ENCODE results near the gene GLRA3.
"Not testable (repeated sequence)": the region's sequence is repeated elsewhere in the genome, so short reads cannot be mapped to it uniquely, and the experiment has no call there.

GLRA3 gene
- 0 reads per million in 2 donors for total RNA-seq

DNA sequence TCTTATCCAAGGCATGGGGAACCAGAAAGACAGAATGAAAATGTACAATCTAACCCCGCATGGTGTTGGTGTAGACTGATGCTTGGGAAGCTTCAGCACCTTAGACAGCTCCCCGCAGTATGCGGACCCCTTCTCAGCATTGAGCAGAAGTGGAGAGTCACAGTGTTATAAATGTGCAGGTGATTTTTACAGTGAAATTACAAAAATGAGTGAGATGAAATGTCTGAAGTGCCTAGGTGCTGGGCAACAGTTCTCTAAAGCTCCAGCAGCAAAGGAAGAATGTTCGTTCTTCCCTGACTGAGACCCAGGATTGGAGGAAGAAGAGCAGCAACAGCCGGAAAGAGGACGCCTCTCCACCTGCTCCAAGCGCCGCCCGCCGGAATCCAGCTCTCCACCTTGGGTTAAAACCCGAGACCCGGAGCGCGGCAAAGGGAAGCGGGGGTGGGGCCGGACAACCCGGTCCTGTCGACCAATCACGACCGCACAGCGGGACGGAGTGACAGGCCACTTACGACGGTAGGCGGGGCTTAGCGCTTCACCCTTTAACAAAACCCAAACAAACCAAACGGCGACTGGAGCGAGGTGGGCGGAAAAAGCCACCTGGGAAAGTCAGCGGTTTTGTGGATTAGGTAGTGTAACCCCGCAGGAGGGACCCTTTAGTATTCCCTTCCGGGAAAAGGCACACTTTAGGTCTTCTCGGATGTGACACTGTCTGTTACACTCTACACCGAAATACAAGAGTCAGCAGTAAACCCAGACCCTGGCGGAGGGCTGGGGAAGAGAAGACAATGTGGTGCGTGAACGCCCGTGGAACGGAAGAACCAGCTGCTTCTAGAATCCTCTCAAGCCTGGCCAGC, at the start of gene GLRA3:
Gene GLRA3 (minus strand): TSS at position 403 of the 857 bp plus-strand sequence. CDS start 436 bp downstream, outside the sequence.
- no peak for DNase-seq

DNA sequence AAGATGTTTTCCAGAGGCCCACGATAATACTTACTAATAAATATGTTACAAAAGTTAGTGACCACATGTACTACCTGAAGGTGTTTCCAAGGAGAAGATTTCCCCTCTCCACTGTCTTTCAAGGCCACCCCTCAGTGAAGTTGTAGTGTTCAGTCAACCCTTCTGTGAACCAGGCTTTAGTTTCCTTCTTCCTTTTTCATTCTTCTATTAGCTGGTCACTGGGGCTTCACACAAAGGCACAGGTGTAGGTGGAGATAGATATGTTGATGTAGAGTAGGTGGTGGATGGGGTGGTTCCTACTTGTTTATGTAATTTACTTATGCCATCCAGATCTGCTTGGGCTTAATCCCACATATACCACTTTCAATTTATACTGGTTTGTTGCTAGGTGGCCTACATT, 45.9 kb upstream of the GLRA3 start:
- no peak for DNase-seq

DNA sequence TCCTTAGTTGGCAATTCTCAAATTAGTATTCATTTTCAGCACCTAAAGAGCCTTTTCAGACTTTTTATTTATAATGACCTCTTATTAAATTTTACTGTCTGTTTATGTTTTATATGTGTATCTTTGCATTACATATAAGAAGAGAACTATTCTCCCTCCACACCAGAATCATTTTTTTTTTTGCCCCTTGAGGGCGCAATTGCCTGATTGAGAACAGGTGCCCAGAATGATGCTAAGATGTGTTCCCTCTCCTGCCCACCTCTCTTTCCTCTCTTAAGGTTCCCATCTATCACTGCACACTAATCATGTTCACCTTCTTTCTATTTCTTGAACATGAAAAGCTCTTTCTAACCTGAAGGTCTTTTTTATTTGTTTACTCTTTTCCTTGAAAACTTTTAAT, 44.9 kb upstream of the GLRA3 start:
- DNase-seq = no peak

DNA sequence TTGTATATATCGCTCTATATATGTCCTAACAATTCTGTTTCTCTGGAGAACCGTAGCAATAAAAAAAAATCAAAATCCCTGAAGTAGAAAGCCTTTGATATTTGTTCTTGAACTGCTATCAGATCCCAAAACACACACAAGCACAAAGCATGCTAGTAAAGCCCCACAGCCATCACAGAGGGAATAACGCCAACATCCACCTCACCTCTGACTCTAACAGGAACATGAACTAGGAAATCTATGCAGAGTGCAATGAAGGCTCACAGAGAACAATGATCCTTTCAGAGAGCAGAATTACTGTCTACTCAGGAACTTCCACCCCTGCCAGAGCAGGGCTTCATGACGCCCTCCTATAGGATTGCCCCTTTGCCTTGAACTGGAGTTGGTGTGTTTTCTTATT, 44.1 kb upstream of the GLRA3 start:
- not testable (repeated sequence) for DNase-seq

DNA sequence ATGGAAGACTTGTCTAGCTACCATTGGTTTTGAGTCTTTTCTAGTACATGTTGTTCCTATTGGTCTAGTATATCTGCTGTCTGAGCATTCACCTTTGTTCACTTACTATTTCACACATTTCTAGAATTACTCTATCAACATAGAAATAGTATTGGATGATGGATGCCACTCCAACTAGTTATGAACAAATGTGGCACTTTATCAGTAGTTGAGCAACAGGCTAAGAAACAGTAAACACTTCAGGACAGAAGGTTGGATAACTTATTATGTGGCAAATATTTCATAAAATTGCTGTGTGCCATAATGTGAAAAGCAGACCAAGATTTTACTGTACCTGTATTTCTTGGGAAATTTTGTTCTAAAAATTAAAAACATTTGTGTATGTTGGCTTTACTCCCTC, 42.4 kb upstream of the GLRA3 start:
- DNase-seq = no peak

DNA sequence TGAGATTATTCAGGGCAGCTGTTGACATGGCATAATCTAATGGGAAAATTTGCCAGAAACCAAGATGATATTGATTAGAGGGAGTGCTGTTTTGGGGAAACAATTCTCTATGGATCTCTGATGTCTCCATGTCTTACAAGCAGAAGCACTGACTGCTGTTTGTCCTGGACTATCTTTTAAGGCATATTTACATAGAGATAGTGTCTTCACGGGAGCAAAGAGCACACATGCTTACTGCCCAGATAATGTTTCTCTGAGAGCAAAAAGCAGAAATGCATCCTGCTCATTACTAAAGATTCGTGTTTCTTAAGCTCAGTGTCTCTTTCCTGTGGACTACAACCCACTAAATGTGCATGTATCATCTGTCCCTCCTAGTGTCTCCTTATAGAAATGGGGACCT, 41.3 kb upstream of the GLRA3 start:
- DNase-seq = no peak

DNA sequence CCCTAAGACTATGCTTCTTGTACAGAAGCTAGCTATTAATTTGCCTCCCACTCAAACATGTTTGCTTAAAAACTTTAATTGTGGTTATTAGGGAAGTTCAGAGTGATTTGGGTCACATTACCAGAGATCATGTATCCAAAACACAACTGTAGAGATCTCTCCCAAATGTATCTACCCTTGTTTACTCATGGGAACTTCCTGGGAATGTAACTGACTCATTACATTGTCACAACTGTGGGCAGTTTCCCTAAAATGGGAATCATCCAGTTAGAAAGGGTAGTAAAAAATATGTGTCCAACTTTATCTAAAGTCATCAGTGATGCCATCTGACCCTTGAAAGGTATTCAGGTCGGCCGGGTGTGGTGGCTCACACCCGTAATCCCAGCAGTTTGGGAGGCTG, 40.3 kb upstream of the GLRA3 start:
- no peak for DNase-seq

DNA sequence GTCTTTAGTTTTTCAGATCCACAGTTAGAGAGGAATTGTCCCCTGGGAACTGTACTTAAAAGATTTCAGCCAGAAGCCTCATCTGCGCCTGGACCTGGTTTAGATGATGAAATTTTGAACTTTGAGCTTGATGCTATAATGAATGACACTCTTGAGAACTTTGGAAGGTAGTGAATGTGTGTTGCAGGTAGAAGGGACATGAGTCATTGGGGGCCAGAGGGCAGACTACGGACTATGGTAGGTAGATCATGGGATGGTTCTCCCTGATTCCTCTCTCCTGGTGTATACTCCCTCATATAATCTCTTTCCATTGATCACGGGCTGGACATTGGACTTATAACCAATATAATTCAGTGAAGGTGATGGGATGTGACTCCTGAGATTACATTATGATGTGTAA, 38.9 kb upstream of the GLRA3 start:
- DNase-seq = no peak

DNA sequence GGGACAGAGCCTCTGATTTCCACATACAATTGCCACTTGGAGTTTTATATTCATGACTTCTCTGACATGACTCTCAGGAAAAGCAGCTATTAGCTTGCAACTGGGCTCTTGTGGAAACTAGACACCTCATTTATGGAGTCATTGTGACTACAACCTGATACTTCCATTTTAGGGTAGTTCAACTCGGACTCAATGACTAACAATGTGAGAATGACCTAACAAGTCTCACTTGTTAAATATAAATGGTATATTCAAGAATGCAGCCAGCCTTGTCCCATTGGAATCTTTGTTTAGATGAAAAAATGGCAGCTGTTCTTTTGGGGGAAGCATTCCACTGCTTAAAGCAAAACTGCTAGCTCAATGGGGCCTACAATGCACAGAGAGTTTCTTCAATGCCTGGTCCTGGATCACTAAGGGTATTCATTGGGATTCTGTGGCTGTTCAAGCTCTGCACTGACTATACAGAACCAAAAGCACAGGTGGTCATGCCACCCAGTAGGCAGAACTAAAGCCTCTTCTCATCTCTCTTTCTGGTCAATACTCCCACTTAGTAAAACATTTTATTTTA, 36.5 kb upstream of the GLRA3 start:
- no peak for DNase-seq

DNA sequence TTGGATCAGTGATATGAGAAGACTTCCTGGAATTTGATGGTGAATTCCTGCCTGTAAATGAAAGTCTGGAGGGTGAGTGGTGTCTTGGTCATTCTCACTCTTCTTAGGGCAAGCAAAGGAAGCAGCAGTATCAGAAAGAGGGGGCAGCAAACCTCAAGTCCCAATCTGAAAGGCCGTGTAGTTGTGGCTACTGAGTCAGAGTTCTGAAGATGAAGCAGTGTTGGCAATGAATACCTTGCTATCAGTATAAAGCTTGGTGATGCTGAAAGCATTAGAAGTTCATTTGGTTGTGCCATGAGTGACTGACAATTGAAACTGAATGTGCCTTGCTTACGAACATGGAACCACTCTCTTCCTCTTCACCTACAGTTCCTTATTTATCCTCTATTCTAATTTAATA, 35.0 kb upstream of the GLRA3 start:
- DNase-seq = no peak

DNA sequence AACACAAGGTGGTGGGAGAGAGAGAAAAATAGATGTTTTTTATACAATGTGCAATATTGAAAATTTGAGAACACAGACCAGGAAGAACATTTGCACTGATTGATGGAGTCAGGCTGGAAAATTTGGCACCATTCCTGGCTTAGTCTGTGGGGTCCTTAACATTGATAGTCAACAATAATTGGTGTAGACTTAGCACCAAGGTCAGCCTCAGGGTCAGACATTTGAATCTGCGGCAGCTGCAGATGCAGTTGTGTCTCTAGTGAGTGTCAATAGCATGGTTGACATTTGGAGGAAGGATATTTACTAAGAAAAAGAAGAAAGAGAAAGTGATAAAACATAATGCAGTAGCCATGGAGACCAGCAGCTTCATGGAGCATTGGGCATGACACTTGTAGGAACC, 31.5 kb upstream of the GLRA3 start:
- DNase-seq = no peak

DNA sequence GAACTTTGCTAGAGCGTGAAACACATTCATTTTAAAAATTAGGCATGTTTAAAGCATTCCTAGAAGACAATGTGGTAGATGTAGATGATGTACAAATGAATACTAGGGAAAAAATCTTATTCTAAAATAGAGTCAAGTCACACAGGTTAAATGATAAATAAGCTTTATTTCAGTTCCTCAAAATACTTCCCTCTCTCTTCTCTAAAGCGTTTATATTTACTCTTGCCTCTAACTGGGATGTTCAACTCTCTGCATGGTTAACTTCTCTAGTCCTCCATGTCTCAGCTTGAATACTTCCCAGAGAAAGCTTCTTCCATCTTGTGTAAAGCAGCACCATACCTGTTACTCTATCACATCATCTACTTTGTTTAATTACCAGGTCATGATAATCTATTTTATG, 30.9 kb upstream of the GLRA3 start:
- DNase-seq = no peak

DNA sequence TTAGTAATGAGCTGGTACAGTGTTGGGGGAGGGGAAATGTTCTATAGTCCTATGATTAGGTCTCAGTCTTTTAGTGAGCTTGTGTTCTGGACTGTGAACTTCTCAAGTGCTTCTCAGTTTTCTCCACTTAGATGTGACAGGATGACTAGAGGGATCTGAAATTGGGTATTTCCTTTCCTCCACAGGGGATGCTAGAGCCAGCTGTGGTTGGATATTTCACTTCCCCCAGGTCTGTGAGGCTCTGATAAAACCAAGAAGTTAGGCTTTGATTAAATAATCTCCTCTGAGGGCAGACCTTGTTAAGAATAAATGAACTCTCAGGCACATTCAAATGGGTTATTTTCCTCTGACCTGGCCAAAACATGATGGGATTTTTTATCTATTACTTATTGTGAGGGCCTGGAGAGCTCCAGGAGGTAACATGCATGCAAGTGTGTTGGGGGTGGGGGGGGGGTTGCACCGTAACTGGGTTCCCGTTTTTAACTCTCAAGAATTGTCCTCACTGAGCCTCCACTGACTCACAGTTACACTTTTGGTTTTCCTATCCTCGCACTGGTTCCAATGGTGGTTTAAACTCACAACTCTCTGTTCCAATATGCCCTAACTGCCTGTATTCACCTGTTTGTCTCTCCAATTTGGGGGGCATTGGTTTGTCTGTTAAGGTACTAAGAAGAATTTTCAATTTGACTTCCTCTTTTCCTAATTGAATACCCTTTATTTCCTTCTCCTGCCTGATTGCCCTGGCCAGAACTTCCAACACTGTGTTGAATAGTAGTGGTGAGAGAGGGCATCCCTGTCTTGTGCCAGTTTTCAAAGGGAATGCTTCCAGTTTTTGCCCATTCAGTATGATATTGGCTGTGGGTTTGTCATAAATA, 28.1 kb upstream of the GLRA3 start:
- no peak for DNase-seq

DNA sequence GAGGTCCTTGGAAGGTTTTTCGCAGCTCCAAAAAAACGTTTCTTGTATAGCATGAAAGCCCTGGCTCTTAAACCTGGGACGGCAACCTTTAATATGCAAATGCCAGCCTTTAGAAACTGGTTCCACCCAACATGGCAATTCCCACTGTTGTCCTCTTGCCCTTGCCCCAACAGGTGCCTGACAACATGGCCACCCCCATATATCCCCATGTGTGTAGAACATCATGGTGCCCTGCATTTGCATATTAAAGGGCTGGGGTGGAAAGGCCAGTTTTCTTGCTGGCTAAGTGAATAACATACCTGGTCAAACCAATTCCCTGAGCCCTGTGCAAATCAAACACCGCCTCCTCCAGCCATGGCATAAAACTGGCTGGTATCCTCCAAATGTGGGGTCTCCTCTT, 26.0 kb upstream of the GLRA3 start:
- DNase-seq = no peak

DNA sequence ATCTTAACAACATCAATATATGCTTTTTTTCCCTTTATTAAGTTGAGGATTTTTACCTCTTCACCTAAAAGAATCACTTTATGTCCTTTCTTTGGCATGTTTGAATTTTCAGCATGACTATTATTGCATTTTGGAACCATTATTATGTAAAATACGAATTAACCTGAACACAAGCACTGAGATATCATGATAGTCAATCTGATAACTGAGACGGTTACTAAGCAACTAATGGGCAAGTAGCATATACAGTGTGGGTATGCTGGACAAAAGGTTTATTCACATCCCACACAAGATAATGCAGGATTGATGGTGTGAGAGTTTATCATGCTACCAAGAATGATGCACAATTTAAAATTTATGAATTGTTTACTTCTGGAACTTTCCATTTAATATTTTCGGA, 24.6 kb upstream of the GLRA3 start:
- no peak for DNase-seq

DNA sequence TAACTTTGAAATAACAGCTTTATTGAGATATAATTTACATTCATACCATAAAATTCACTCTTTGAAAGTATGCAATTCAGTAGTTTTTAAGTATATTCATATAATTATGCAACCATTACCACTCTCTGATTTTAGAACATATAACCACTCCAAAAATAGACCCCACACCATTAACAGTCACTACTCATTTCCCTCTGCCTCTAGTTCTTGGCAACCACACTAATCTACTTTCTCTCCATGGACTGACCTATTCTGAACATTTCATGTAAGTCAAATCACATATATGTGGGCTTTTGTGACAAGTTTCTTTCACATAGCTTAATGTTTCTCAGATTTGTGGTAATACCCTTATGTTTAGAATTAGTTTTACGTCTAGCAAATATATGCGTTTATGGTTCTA, 19.5 kb upstream of the GLRA3 start:
- no peak for DNase-seq

DNA sequence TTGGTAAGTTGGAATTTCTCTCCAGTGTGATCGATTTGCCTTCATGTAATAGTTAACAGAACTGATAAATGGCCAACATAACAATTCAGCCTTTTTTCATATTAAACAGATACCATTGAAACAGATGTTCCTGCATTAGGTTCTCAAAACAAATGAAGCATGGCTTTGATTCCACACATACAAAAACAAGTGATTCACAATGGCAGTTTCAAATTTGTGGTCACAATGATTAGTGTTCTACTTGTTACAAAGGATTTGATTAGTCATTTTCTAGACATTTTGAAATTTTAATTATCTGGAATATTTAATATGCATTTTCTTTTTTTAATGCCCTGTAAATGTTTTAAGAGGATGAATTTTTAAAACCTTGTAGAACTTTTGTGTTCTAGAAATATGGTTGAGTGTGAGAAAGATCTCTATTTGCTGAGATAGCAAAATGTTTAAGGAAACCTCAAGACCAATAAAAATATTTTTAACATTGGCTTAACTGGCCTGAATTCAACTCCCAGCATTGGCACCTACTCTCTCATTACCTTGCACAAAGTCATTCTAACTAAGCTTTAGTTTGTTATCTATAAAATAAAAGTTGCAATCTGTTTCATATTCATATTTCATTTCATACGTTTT, 18.9 kb upstream of the GLRA3 start:
- no peak for DNase-seq

DNA sequence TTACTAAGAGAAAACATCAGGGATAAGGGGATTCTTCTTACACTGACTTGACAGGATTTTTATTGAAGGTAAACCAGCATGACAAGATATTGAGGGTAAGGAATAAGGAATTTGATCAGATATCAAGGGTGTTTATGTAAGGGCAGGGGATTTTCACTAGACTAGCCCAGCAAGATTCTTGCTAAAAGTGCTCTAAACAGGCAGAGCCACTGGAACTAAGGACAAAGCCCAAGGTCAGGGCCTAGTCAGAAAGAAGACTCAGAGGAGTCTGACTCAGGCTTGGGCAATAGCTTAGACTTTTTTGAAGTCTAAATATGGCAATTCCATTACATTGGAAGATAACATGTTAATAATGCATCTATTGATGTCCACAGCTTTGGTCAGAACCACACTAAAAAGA, 6.5 kb upstream of the GLRA3 start:
- no peak for DNase-seq

DNA sequence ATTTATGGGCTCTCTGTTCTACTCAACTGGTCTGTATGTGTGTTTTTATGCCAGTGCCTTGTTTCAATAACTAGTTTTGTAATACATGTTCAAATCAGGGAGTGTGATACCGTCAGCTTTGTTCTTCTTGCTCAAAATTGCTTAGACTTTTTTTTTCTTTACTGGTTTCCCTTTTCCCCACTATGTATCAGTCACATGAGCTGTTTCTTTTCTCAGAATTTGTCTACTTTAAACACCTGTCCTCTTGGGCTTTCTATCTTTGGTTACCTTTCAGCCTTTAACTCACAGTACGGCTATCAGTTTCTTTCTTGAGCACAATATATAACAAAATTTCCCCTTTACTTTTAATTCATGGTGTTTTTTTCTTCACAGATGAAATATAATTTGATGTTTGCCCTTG, 5.4 kb upstream of the GLRA3 start:
- no peak for DNase-seq

DNA sequence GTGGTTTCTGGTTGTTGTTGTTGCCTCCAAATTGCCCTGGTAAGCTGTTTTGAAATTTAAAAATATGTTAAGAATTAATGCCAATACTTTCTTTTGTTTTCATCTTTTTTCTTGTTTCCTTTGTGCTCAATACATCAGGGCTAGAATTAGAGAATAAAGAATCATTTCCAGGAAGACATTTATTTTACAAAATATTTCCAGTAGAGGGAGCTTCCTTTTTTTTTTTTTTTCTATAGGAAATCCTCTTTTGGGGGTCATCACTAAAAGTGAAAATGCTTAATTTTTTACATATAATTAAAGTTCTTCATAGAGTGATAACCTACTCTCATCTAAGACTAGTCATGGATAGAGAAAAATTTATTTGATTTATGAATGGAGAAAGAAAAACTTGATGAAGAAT, 2.4 kb downstream of the GLRA3 start:
- no peak for DNase-seq

DNA sequence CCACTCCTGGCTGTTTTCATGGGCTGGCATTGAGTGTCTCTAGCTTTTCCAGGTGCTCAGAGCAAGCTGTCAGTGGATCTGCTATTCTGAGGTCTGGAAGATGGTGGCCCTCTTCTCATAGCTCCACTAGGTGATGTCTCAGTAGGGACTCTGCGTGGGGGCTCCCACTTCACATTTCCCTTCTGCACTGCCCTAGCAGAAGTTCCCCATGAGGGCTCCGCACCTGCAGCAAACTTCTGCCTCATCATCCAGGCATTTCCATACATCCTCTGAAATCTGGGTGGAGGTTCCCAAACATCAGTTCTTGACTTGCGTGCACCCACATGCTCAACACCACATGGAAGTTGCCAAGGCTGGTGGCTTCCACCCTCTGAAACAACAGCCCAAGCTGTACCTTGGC, 13.8 kb downstream of the GLRA3 start:
- DNase-seq = no peak

DNA sequence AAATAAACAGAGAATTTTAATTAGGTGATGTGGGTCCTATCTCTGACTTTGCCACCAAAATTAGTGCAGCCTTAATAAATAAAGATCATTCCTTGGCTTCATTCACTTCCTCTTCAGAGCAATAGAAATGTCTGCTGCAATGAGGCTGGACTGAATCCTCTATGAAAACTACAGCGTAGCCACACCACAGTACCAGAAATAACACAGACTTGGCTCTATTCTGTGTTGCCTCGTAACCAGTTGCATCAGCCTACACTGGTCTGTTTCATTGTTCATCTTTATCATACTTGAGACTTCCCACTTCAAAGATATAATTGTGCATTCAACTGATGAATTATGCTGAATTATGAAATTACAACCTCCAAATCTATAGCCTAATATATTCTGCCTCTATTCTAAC, 15.8 kb downstream of the GLRA3 start:
- no peak for DNase-seq

DNA sequence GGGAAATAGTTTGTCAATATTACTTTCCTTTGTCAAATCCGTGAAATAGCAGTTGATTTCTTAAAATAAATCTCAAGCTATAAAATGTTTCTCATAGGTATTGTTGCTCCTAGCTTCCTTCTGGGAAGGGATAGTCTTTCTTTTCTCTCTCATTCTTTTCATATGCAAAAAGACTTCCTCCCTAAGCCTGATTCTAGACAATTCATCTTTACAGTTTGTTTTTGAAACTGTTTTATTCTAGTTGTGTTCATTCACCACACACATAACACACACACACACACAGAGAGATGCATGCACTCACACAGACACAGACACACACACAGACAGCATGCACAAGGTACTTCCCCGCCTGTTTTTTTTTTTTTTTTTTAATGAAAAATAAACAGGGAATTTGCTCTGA, 18.2 kb downstream of the GLRA3 start:
- DNase-seq = no peak
